ENCODE measurements around the gene LSAMP. TPM values are rescaled to one million over a fixed set of nuclear protein-coding genes. Genes with fewer than 3 reads are reported as not detected.

The LSAMP gene
- total and polyA plus RNA-seq, 9 of the 15 experiments (the other 6 are each of a cell fraction or from before 2014, with no cell fraction given): 0.09 to 0.11 TPM; not detected in 7

- 0% methylated on average over 1 of the region's 2 CpGs for WGBS (ENCODE audit: insufficient coverage, low coverage, missing lambda C conversion rate)
- intact Hi-C loops (cut with micrococcal nuclease): no loop called here
- ChIA-PET POLR2A (interaction anchor here (1.0 kb wide), 1 partner anchor 43 kb away, joined by 3 read pairs; no protein-coding TSS in a partner anchor), CTCF (ENCODE audit: low intra/inter-chr PET ratio) (no interaction called here)
- H3K4me3 ChIP-seq: no peak overlapping the region
- ATAC-seq: no peak
- H3K27ac ChIP-seq (ENCODE audit: extremely low read depth, low read depth, low read length): no peak overlapping the region
- H3K79me2 ChIP-seq (ENCODE audit: control insufficient read depth, insufficient read depth, low read length): no peaks in the 10 kb centered on the region
- DNase-seq (ENCODE audit: extremely low read depth in 1 of 4, low spot score in 3 of 4): no peak
- H3K4me1 ChIP-seq (replicated peaks in 1 of 2; ENCODE audit: control insufficient read depth in 2 of 2, insufficient read depth in 2 of 2, low read length in 2 of 2): no peaks in the 10 kb centered on the region
- BruUV-seq (replicated peaks): no TSS peak
- H3K9me1 ChIP-seq (ENCODE audit: control insufficient read depth, insufficient read depth, low read length): no peaks in the 10 kb centered on the region
- H3K4me2 ChIP-seq (ENCODE audit: insufficient read depth, low read length): no peak overlapping the region
- H3K9ac ChIP-seq (ENCODE audit: insufficient read depth in 1 of 2, low read depth in 2 of 2, low read length in 2 of 2): no peak overlapping the region
- no peak overlapping the region for H2AFZ ChIP-seq (ENCODE audit: low read depth, low read length)
- FAIRE-seq: no peak
- no peaks in the 10 kb centered on the region for H3K27me3 ChIP-seq (ENCODE audit: control insufficient read depth in 2 of 2, insufficient read depth in 2 of 2, low read length in 2 of 2)
- no peaks in the 10 kb centered on the region for H4K20me1 ChIP-seq (replicated peaks; ENCODE audit: control insufficient read depth, insufficient read depth, low read length)
- no peaks in the 10 kb centered on the region for H3K9me3 ChIP-seq (replicated peaks; ENCODE audit: control insufficient read depth, insufficient read depth, low read depth, low read length)
- in situ Hi-C loops (cut with MboI): no loop called here
- H3K36me3 ChIP-seq (ENCODE audit: control insufficient read depth, insufficient read depth, low read length): no peaks in the 10 kb centered on the region
- TF ChIP-seq STAT5B (CRISPR knock-in tag; IDR thresholded peaks at IDR 0.05) (no peak), LARP7 (IDR thresholded peaks at IDR 0.05) (no peak), MYC (IDR thresholded peaks at IDR 0.05; ENCODE audit: low read depth, low read length) (no peak), MYC (CRISPR knock-in tag; IDR thresholded peaks at IDR 0.05; ENCODE audit: borderline replicate concordance, low read depth) (no peak), NR3C1 (CRISPR knock-in tag; IDR thresholded peaks at IDR 0.05) (no peak), WHSC1 (IDR thresholded peaks at IDR 0.05; ENCODE audit: low read length) (no peak), FOXK2 (conservative IDR thresholded peaks at IDR 0.05 in 1 of 2, IDR thresholded peaks at IDR 0.05 in 1 of 2; ENCODE audit: low read depth in 2 of 2) (no peak), ZNF699 (CRISPR knock-in tag; IDR thresholded peaks at IDR 0.05; ENCODE audit: insufficient replicate concordance) (no peak), U2AF1 (optimal IDR thresholded peaks at IDR 0.05; ENCODE audit: low read depth, low read length) (no peak), TAF15 (IDR thresholded peaks at IDR 0.05; ENCODE audit: low read depth, low read length) (no peak), LCOR (CRISPR knock-in tag; IDR thresholded peaks at IDR 0.05) (no peak), ARID4B (CRISPR knock-in tag; IDR thresholded peaks at IDR 0.05) (no peak)
- TF ChIP-seq, protein P1, sequence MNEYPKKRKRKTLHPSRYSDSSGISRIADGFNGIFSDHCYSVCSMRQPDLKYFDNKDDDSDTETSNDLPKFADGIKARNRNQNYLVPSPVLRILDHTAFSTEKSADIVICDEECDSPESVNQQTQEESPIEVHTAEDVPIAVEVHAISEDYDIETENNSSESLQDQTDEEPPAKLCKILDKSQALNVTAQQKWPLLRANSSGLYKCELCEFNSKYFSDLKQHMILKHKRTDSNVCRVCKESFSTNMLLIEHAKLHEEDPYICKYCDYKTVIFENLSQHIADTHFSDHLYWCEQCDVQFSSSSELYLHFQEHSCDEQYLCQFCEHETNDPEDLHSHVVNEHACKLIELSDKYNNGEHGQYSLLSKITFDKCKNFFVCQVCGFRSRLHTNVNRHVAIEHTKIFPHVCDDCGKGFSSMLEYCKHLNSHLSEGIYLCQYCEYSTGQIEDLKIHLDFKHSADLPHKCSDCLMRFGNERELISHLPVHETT (CRISPR knock-in tag; conservative IDR thresholded peaks at IDR 0.05 in 1 of 2, IDR thresholded peaks at IDR 0.05 in 1 of 2): no peak
- TF ChIP-seq, protein P2, sequence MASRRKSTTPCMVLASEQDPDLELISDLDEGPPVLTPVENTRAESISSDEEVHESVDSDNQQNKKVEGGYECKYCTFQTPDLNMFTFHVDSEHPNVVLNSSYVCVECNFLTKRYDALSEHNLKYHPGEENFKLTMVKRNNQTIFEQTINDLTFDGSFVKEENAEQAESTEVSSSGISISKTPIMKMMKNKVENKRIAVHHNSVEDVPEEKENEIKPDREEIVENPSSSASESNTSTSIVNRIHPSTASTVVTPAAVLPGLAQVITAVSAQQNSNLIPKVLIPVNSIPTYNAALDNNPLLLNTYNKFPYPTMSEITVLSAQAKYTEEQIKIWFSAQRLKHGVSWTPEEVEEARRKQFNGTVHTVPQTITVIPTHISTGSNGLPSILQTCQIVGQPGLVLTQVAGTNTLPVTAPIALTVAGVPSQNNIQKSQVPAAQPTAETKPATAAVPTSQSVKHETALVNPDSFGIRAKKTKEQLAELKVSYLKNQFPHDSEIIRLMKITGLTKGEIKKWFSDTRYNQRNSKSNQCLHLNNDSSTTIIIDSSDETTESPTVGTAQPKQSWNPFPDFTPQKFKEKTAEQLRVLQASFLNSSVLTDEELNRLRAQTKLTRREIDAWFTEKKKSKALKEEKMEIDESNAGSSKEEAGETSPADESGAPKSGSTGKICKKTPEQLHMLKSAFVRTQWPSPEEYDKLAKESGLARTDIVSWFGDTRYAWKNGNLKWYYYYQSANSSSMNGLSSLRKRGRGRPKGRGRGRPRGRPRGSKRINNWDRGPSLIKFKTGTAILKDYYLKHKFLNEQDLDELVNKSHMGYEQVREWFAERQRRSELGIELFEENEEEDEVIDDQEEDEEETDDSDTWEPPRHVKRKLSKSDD (conservative IDR thresholded peaks at IDR 0.05; ENCODE audit: low read length): no peak
Observed at GRCh38 chr3:115905871-115906270, 539.4 kb downstream of the LSAMP start.
